Tibial nerve (tissue), 4 donors: ENCODE results near the gene GBP7.

Experiments used
- EP300 ChIP-seq, 2 donors: sonication (generic); formaldehyde crosslinking; IDR thresholded peaks; one replicate each; pipeline ENCODE4 v1.6.1; 2017; ENCODE audit warnings: antibody characterized with exemption in 2 of 2, mild to moderate bottlenecking in 1 of 2
- POLR2A ChIP-seq, 2 donors: fragments of 450-650 bp; IDR thresholded peaks; one replicate each; pipeline ENCODE4 v1.6.1; 2017; ENCODE audit warnings: antibody characterized with exemption in 2 of 2, mild to moderate bottlenecking in 2 of 2, moderate library complexity in 2 of 2
- TF ChIP-seq, protein P1 (sequence below), 5 experiments: fragments of 200-600 bp in 3 of 5; fragments of 450-650 bp in 2 of 5; sonication (generic) in 3 of 5; IDR thresholded peaks; one replicate each; pipeline ENCODE4 v1.5.1; 2016 to 2019; ENCODE audit warnings: antibody characterized with exemption in 5 of 5, mild to moderate bottlenecking in 3 of 5, moderate library complexity in 2 of 5

DNA sequence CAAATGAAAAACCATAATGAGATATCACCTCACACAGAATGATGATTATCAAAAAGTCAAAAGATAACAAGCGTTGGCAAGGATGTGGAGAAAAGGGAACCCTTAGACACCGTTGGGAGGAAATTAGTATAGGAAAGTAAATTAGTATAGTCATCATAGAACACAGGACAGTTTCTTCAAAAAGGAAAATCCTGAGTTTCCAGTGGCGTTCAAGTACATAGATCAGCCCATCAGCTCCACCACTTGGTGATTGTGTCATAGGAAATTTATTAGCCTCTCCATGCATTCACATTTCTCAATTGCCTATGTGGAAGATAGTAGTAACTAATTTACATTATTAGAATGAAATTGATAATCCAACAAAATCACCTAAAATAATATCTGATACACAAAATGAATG, 29.1 kb downstream of the GBP7 start:
- TF ChIP-seq, protein P1, sequence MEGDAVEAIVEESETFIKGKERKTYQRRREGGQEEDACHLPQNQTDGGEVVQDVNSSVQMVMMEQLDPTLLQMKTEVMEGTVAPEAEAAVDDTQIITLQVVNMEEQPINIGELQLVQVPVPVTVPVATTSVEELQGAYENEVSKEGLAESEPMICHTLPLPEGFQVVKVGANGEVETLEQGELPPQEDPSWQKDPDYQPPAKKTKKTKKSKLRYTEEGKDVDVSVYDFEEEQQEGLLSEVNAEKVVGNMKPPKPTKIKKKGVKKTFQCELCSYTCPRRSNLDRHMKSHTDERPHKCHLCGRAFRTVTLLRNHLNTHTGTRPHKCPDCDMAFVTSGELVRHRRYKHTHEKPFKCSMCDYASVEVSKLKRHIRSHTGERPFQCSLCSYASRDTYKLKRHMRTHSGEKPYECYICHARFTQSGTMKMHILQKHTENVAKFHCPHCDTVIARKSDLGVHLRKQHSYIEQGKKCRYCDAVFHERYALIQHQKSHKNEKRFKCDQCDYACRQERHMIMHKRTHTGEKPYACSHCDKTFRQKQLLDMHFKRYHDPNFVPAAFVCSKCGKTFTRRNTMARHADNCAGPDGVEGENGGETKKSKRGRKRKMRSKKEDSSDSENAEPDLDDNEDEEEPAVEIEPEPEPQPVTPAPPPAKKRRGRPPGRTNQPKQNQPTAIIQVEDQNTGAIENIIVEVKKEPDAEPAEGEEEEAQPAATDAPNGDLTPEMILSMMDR (IDR thresholded peaks at IDR 0.05), result no peak
- TF ChIP-seq POLR2A (IDR thresholded peaks at IDR 0.05) (no peak), EP300 (IDR thresholded peaks at IDR 0.05) (no peak)
